ENCODE results near the gene PDILT.

Gene PDILT

DNA sequence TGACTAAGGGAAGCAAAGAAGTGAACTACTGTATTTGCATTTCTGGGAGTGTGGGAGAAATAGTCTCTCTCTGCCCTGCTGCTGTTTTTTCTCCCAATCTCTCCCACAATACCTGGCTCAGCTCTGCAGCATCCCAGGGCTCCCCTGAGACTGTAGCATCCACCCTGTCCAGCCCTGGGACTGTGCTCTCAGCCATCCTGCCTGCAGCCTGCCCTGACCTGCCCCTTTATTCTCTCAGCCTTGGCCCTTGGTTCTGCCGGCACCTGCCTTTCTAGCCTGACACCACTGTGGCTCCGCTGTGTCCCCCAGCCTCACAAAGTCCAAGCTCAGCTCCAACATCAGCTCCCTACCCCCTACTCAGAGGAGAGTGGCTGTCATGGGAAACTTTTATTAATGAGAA lies 1.9 kb downstream of the PDILT start:
- DNase-seq (ENCODE audit: low read depth), result no peak

GRCh38 chr16:20401475-20402016 lies 3.0 kb downstream of the PDILT start:
- DNase-seq (ENCODE audit: low read depth), result no peak

- DNase-seq (ENCODE audit: low read depth), result no peak
These were observed 3.5 kb downstream of the PDILT start for GRCh38 chr16:20401066-20401465.

DNA sequence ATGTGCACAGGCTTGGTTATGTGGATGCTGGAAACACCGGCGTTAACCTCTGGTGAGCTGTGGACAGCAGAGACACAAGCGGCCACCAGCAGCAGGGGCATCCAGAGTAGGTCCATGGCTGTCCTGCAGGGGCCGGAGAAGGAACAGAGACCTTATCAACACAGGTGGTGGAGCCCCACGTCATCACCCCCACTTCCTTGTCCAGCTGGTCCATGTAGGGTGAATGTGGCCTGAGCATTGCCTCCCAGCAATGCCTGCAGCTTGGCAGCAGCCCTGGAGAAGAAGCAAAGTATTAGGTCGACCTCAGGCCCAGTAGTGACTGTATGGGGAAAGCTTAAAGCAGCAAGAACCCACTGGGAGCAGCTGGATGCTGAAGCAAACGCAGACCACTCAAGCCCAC lies 5.4 kb downstream of the PDILT start:
- DNase-seq (ENCODE audit: low read depth), result no peak

- DNase-seq (ENCODE audit: low read depth), result no peak
These were observed 5.9 kb downstream of the PDILT start for GRCh38 chr16:20398603-20399002.

DNA sequence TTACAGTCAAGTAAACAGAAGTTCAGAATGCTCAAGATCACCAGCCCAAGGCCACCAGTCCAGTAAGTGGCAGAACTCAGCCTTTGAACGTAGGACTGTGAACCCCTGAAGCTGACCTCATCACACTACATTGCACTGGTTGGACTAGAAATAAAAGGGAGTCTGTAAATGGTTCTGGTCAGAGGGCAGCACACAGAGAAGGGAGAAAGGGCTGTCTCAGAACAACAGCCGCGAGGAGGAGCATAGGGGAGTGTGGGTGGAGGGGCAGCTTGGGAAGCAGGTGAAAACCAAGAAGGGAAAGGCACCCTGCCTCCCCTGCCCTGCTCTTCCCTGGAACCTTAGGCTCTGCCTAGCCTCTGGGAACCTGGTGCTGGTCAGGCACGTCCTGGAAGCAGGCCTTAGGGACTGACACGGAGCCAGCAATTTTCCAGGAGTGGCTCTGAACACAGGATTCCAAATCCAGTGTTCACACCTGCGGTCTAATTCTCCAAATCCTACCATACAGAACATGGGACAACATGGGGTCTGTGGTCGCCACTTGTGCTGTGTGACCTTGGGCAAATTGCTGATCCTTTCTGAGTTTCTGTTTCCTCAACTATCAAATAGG lies 7.0 kb downstream of the PDILT start:
- DNase-seq (ENCODE audit: low read depth), result no peak

GRCh38 chr16:20396846-20397467 lies 7.6 kb downstream of the PDILT start:
- DNase-seq (ENCODE audit: low read depth), result no peak

GRCh38 chr16:20395946-20396345 lies 8.6 kb downstream of the PDILT start:
- DNase-seq (ENCODE audit: low read depth), result no peak

GRCh38 chr16:20393801-20394577 lies 10.5 kb downstream of the PDILT start:
- DNase-seq (ENCODE audit: low read depth), result no peak

DNA sequence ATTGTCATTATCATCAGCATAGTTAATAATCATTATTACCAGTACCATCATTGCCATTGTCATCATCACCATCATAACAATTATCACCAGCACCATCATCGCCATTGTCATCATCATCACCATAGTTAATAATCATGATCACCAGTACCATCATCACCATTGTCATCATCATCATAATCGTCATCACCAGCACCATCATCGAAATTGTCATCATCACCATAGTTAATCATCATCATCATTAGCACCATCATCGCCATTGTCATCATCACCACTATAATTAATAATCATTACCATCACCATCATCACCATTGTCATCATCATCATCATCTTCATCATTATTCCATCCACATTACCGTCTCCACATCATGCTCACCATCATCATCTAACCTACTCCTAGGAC lies 13.5 kb downstream of the PDILT start:
- no peak for DNase-seq (ENCODE audit: low read depth)

DNA sequence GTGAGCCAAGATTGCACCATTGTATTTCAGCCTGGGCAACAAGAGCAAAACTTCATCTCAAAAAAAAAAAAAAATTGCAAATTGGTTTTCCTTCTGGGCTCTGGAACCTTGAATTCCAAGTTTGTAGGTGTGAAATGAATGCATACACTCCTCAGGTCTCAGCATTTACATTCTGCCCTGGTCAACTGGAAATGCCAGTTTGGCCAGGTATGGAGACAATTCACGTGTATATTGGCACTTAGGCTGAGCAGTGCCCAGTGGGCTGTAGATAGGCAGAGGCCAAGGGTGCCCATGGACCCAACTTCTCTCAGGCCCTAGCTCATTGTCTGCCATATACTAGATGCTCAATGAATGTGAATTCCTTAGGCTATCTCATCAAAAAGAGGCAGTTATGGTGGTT lies 15.7 kb downstream of the PDILT start:
- DNase-seq (ENCODE audit: low read depth), result no peak

DNA sequence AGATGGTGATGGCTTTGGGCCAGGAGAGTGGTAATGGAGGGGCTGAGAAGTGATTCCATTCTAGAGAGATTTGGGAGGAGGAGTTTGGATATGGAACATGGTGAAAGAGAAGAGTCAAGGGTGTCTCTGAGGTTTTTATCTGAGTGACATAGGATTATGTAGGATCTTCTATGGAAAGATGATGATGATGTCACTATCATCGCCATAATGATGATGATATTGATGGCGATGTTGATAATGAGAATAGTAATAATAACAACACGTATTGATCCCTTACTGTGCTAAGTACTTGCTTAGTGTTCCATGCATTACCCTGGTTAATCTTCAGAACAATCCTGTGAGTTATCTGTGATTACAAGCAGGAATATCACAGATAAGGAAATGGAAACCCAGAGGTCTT lies 16.6 kb downstream of the PDILT start:
- no peak for DNase-seq (ENCODE audit: low read depth)

DNA sequence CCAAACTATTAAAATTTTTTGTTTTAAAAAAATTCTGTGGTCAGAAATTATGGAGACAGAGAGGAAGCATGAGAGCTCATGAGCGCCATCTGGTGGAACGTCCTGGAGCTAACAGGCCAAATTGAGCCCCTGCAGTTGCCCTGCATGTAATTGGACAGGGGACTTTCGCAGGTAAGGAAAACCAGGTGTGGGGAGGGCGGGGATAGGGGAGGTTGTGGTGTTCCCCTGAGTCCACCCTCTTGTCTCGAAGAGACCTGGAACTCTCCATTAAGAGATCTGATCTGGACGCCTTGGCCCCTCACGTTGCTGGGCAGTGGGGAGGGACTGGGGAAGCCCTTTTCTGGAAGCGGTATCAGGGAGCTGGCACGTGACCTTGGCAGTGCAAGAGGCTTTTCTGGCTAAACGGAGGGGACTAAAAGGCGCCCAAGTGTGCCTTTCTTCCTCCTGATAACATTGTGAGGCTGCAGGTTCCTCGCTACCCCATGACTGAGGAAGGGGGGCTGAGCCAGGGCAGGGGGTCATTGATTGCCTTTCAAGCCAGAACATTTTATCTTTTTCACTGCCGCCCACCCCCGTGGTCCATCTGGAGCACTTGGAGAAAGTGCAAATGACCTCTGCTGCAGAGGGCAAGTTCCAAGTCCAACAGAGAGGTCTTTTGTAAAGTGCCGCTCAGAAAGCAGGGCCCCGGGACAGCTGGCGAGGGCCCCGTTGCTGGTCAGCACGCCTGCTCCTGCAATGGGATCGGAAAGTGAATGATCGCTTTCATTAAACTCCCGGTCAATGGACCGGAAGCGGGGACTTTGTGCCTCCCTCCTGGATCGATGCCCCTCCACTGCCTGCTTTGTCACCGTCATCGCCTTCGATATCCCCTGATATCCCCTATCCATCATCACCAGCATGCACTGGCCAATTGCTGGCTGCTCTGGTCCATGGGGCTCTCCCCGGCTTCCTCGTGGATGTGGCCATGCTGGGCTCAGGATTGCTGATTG lies 18.4 kb downstream of the PDILT start:
- DNase-seq (ENCODE audit: low read depth), result peak; percentile 17

- peak; percentile 55 for DNase-seq (ENCODE audit: low read depth)
These were observed 21.2 kb downstream of the PDILT start for GRCh38 chr16:20383106-20384029.

DNA sequence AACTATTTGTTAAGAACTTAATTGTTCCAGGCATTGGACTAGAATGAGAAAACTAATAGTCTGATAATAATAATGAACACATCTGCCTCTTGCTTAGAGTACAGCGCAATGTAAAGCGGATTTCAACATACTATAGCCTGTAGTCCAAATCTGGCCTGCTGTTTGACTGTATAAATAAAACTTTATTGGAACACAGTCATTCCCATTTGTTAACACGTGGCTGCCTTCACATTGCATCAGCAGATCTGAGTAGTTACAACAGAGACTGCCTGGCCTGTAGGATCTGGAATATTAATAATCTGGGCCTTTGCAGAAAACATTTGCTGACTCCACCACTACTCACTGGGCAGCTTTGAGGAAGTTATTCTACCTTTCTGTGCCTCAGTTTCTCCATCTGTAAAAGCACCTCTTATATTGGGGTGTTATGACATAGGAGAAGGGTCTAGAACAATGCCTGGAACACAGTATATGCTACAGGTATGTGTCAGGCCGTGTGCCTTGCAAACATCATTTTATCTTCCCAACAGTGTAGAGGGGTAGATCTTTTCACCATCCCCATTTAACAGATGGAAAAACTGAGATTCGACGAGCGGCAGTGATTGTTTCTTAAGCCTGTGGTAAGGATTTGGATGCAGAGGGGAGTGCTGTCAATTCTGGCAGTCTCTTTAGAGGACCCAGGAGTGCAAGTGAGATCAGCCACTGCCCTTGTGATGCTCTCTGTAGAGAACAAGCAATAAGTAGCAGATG lies 22.2 kb downstream of the PDILT start:
- DNase-seq (ENCODE audit: low read depth), result no peak

DNA sequence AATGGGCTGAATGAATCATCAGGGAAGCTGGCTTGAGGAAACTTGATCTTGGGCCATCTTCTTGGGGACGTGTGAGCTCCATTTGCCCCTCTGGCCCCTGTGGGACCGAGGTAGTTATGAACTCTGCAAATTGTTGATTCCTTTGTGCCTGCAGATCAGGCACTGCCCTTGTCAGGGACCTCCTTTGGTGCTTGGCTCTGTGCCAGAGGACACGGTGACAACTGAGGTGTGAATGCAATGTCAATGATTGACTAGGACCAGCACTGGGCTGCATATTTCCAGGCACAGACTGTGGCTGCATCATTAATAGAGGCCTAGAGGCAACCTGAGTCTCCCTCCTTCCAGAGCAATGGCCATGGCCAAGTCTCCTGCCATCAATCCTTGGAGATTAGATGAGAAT lies 23.8 kb downstream of the PDILT start:
- no peak for DNase-seq (ENCODE audit: low read depth)

DNA sequence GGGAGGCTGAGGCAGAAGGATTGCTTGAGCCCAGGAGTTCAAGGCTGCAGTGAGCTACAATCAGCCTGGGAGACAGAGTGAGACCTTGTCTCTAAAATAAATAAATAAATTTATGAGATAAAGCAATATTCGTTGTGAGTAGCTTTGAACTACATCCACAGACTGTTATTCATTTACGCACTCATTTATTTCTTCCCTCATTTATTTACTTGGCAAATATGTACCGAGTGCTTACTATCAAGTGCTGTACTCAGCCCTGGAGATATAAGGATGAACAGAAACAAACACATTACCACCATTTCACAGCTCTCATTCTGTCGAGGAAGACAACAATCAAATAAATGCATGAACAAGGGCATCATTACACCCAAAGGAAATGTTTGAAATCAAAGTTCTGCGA lies 27.4 kb downstream of the PDILT start:
- DNase-seq (ENCODE audit: low read depth), result no peak

DNA sequence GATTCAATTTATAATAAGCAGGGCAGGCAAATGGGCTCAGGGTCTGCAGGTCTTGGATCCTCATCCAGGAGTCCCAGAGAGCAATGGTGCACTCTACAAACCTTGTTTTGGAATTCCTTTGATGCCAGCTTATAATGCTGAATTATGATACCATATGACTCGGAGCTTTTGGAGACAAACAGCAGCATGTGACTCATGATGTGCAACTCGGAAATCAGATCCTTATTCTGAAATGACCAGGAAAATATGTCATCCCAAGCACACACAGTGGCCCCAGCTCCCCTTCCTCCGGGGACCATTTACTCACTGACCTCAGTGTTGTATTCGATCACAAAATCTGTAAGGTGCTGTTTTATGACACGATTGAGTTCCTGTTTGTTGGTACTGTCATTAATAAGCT lies 31.8 kb downstream of the PDILT start:
- no peak for DNase-seq (ENCODE audit: low read depth)

- DNase-seq (ENCODE audit: low read depth), result no peak
These were observed 35.0 kb downstream of the PDILT start for GRCh38 chr16:20369452-20370054.

DNA sequence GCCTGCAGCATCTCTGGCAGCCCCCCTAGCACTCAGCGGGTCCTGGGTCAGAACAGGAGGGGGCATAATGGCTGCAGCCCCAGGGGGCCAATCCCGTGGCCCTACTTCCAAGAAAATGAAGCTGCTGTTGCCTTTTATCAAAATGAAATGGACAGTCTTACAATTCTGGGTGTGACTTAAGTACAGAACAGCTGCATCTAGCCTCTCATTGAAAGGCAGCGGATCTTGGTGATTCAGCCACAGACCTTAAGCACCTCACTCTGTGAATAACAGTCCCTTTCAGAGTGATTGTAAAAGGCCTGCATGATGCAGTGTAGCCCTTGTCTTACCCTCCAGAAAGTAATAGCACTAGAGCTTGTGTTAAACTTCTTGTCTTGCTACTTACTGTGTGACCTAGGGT lies 40.5 kb downstream of the PDILT start:
- no peak for DNase-seq (ENCODE audit: low read depth)
